NCI-H748 (cell line): ENCODE data around the gene RILP.

Experiments used
- DNase-seq: peaks from one replicate; lab custom pipeline; 2025; ENCODE audit not compliant: unreplicated experiment; lab: John Stamatoyannopoulos, UW

Gene RILP

DNA sequence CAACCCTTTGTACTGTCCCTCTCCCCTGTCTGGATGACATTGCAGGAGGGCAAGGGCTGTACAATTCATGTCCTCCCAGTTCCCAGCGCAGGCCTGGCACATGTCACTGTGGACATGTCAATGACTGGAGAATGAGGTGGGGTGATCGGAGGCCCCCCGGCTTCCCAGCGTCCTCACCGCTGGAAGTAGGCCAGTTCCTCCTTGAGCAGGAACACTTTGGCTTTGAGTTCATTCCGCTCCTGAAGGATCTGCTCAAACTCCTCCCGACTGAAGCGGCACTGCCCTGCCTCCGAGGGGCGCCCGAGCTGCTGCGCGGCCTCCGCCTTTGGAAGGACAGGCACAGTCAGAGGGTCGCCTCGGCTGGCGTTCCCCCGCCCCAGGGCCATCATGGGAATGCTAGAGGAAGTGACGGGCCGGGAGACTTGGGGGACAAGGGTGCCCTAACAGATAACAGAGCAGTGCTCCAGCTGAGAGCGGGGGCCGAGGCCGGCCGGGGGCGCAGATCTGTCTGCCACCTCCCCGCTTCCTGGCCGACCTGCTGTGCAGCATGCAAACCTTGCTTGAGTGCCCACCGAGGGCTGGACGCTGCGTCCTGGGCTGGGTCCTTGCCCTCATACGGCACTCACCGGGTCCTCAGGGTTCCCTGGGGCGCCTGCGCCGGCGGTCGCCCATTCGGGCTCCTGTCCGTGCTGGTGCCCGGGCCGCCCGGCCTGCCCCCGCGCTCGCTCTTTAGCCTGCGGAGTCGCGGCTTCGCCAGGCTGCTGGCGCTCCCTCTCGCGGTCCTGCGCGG is 1.3 kb downstream of the RILP start:
- no peak for DNase-seq

DNA sequence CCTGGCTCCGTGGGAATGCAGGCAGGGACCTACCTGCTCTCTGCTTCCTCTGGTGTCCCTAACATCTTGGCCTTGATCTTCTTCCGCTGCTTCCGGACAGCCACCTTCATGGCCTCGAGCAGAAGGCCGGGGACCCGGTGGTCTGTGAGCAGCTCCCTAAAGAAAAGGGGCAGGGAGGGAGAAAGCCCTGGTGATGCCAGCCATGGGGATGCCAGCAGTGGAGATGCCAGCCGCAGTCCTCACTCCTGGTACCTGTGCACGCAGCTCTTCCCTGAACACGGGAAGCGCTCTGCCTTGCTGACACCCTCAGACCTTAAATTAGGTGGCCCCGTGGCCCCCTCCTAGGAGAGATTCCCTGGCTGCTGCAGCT is 1.9 kb downstream of the RILP start:
- no peak for DNase-seq

DNA sequence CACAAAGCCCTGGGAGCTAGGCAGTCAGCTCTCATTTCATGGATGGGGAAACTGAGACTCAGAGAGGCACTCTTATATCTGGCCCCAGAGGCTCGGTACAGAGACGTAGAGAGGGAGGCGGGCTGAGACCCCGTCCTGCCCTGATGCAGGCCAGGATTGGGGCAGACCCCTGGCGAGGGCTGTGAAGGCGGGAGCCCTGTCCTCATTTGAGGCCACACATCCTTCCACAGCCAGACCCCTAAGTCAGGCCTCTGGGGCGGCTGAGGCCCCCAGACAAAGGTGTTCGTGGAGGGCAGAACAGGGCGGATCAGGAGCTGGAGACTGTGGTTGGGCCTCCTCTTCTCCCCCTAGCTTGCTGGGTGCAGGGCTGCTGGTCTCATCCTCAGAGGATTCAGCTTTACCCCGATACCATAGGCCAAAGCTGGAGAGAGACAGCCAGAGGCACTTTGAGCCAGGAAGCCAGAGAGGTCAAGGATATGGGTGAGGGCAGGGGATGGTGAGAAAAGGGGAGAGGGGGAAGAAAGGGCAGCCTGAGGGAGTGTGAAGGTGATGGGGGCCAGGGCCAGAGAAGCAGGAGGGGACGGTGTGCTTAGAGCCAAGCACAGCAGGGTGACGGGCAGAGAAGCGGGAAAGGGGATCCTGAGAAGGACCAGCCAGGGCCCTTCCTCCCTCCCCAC is 3.3 kb downstream of the RILP start:
- DNase-seq: no peak

DNA sequence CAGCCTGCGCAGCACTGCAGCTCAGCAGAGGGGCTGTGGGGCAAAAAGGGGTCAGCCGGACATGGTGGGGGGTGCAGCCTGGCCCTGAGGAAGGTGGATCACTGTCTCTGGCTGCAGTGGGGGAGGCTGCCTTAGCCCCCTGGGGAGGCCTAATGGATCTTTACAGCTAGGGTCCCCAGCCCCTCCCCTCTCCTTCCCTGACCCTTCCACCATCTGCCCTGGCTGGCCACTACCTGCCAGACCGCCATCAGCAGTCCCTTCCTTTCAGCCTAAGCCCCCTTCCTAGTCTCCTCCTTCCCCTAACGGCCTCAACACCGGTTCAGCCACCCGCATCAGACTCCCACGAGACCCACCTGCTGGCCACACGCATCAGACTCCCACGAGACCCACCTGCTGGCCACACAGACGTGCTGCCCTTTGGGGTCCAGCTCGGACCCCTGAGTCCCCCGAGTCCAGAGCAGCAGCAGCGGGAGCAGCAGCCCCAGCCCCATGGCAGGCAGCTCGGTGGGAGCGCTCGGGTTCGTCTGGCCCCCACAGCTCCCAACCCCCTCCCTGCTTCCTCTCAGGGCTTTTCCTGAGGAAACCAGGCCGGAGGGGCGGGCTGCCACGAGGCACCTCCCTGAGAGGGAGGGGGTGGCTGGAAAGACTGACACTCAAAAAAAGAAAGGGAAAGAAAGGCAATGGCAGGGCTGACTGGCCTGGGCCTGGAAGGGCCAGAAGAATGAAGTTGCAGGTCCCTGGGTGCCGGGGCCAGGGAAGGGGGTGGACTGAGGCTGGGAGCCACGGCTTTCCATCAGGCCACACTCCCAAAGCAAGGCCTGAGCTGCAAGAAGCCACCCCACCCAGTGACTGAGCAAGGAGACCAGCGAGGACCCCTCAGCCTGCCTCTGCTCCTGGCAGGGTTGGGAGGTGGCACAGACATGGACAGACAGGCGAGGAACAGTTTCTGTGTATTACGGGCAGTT is 4.2 kb downstream of the RILP start, which contains the start of gene SCARF1:
TSS of gene SCARF1 (minus strand) at position 526 of the 965 bp plus-strand sequence. CDS start at position 491, 35 bp downstream.
- DNase-seq: no peak

DNA sequence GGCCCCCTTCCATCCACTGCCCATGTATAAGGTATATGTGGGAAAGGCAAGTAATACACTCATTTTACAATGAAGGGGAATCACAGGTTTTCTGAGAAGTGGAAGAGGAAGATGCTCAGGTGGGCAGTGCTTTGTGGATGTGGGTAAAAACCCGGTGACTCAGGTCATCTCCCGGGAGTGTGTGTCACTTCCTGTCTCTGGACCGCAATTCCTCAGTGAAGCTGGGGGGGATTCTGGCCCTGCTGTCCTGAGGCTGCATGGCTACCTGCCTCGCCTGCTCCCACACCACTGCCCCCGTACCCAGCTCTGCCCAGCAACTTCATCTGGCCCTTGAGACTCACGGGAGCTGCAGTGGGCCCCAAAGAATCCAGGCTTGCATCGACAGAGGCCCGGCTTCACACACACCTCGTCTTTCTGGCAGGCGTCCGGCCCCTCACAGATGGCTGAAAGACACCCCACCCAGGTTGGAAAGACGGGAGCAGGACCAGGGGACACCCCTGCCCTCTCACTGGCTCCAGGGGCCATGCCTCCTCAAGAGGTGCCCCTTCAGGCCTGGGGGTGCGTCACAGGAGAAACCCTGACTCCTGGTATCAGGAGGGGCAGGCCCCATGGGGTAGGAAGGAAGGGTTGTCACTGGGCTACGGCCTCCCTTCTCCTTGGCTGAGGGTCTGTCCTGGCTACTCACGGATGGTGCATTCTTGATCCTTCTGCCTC is 5.0 kb downstream of the RILP start:
- DNase-seq: no peak

DNA sequence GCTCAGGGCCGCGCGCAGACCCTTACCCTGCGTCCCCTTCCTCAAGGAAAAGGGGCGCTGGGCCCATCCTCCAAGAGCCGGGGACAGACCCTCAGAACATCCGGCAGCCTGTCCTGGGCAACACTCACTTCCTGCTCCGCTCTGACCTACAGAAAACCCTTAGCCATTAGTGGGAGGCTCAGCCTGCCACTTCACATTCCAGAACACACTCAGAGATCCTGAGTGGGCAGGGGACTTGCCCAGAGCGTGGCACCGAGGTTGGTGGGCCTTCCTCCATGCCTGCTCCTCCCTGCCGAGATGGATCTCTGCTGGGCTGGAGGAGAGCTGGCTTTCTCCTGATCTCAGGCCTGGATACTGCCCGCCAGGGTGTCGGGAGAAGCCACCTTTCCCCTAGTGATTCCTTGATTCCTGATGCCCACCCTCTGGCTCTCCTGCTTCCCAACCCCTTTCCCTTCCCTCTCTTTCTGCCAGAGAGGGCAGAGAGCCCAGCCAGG is 5.6 kb downstream of the RILP start:
- no peak for DNase-seq

DNA sequence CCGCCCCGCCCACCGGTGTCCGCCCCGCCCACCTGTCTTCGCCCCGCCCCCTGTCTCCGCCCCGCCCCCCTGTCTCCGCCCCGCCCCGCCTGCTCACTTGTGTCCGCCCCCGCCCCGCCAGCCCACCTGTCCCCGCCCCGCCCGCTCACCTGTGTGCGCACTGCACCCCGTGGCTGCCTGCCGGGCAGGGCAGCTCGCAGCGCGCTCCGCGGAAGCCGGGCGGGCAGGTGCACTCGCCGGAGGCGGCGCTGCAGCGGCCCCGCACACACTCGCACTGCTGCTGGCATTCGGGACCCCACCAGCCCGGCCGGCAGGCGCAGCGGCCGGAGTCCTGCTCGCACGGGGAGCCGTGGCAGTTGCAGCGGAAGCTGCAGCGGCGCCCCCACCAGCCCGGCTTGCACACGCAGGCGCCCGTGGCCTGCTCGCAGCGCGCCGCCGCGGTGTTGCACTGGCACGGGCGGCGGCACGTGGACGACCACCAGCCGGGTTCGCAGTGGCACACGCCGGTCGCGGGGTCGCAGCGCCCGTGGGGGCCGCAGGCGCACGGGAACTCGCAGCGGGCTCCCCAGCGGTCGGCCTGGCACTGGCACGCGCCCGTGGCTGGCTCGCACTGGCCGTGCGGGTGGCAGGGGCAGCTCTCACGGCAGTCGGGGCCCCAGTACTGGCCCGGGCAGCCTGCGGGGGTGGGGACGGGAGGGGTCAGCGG is 6.2 kb downstream of the RILP start:
- DNase-seq: peak; percentile 94

DNA sequence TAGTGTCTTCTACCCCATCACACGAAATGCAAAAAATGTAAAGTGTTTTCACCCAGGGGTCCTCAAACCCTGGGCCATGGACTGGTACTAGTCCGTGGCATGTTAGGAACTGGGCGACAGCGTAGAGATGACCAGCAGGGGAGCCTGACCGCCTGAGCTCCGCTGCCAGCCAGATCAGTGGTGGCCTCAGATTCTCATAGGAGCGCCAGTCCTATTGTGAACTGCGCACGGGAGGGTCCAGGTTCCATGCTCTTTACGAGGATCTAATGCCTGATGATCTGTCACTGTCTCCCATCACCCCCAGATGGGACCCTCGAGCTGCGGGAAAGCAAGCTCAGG is 8.6 kb downstream of the RILP start:
- DNase-seq: no peak

DNA sequence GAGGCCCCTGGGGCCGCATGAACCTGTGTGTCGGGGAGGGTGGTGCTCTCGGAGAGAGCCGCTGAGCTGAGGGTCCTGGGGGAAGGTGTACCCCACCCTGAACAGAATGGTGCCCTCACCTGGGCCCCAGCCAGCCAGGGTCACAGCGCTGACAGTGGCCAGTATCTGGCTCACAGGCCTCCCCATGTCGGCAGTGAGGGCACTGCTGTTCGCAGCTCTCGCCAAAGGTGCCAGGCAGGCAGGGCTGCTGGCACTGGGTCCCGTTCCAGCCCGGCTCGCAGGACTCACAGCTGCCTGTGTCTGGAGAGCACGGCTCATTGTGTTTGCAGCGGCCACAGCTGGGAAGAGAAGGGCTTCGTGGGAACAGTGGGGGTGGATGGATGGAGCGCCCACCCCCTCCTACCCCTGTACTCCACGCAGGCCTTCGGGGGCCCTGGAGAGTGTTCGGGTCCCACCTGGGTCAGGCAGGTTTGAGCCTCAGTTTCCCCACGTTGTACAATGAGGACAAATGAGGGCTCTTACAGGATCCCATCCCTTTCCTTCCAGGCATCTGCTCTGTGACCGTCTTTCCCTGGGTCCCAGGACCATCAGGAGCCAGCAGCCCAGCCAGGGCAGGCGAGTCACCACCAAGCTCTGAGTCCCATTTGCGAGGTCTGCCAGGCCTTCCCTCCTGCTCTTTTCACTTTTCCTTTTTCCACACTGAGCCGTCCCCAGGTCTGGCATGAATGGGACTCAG is 9.2 kb downstream of the RILP start:
- DNase-seq: no peak

DNA sequence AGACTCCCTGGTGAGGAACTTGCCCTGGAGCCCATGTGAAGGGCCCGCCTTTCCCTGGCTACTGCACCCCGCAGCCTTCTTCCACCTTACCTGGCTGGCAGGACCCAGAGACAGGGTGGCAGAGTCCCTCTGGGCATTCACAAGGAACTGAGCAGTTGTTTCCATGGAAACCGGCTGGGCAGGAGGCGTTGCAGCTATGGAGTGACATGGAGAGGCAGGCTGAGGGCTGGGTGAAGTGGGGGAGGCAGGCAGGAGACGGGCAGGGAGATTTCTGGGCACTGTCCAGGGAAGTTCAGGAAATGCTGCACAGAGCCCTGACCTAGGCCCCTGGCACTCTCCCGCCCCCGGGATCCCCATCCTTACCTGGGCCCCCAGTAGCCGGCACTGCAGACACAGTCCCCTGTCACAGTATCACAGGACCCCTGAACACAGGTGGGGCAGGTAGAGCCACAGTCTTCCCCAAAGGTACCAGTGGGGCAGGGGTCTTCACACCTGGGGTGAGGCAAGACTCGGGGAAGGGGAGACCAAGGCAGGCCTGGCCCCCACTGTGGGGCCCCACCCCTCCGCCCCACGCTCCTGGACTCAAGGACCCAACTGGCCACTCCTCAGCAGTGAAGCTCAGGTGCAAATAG is 10.0 kb downstream of the RILP start:
- peak; percentile 61 for DNase-seq

DNA sequence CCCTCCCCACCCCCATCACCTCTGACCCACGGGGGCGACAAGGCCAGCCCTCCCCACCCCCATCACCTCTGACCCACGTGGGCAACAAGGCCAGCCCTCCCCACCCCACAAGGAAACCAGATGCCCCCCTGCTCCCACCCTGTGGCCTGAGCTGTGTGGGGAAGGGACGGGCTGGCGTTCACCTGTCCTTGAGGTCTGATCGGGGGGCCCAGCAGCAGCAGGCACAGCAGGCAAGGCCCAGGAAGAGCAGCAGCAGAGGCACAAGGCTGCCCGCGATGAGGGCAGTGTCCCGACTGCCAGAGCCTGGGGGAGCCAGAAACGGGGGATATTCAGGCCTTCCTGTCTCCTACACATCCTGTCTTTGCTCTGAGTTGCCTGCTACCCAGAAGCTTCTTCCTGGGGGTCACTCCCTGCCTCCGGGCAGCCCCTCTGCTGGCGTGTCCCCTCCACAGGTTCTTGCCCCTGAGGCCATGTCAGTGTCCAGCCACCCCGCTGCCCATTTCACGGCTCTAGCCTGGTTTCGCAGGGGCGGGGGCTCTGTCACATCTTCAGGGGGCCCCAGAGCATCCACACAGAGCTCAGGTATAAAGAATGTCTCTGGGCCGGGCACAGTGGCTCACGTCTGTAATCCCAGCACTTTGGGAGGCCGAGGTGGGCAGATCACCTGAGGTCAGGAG is 10.9 kb downstream of the RILP start:
- DNase-seq: no peak

DNA sequence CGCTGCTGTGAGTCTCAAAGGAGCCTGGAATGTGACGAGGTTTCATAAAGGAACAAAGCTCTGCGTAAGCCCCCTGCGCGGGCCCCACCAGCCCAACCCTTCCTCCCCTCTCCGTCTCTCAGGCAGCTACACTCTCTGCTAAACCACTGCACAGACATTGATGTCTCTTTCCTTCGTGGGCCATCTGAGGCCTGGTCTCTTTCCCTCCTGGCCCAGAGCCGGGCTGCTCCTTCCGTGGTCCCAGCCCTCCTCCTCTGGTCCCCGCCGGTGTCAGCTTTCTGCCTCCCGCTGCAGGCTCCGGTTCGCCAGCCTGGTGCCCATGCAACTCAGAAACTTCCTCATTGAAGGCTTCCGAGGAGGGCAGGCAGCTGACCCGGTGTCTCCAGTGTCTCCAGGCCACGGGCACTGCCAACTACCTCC is 11.5 kb downstream of the RILP start:
- no peak for DNase-seq

DNA sequence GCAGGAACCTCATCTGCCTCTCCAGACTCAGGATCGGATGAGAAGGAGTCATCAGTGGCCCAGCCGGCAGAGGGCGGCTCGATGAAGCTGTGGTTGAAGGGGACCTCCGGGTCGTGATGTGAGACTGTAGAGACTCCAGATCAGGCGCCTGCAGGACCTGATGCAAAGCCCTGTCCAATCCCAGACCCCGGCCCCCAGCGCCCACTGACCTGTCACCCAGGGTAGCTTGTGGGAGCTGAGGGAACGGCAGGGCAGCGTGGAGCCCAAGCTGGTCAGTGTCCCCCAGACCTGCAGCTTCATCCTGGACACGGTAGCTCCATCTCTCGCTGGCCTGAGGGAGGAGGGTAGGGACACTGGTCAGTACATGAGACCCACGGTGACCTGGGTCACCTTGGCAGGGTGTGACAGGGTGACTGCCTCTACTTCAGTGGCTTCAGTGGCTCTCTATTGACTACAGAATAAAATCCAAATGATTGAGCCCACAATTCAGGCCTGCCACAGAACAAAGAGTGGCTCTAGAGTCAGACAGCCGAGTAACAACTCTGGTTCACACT is 12.9 kb downstream of the RILP start:
- no peak for DNase-seq

DNA sequence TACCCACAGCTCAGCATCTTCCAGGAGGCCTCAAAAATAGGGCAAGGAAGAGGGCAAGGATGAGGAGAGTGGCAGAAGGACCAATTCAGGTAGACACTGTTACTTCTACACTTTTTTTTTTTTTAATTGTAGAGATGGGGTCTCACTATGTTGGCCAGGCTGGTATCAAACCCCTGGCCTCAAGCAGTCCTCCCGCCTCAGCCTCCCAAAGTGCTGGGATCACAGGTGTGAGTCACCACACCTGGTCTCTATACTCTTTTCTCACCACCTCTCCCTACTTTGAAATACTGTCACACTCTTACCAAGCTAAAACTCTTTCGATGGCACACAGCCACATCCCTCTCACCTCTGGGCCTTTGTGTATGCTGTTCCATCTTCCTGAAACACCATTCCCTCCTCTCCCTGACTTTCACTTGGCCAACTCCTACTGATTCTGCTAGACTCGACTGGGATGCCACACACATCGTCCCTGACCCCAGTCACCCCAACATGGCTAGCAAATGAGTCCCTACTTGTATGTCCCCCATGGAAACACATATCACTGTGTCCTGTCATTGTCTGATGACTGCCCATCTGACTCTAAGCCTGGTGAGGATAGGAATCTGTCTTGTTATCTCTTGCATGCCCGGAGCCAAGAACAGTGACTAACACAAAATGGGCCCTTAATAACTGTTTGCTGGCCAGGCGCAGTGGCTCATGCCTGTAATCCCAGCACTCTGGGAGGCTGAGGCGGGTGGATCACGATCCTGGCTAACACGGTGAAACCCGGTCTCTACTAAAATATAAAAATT is 13.8 kb downstream of the RILP start:
- DNase-seq: no peak

DNA sequence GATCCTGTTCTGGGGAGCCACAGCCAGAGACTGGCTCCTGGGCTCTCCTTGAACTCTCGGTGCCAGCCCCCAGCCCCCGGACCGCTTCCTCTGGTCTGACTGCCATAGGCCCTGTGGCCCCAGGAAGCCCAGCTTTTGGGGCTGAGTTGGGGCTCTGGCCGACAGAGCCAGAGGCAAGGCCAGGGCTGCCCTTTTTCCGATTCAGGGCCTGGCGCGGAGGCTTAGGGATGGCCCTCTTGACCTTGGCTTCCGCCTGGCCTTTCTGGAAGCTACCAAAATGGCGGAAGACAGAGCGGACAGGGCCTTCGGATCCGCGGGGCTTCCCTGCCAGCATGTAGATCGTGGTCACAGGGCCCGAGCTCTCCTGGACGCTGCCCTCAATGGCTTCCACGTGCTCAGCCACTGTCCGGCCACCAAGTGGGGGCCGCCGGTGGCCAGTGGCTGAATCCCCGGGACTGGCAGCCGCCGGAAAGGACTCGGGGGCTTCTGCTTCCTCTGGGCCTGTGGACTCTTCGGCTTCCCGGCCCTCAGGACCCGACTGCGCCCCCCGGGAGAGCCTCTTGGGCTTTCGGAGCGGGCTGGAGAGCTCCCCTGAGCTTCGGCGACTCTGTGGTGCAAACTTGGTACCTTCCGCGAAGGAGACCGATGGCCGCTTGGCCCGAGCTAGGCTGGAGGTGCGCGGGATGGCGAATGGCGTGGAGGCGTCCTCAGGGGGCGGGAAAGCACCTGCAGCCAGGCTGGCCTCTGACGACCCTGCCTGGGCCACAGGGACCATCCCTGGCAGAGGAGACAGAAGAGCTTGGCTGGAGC is 14.6 kb downstream of the RILP start:
- DNase-seq: no peak

DNA sequence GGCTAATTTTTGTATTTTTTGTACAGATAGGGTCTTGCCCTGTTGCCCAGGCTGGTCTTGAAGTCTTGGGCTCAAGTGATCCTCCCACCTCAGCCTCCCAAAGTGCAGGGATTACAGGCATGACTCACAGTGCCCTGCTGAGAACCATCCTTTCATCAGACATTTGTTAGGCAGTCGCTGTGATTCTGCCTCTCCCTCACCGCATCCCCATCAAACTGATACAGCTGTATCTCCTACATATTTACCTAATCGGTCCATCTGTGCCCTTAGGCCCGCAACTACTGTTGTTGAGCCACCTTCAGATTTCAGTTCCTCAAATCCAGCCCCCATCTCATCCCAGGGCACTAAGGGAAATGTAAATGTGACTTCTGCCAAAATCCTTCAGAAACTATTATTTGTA is 19.0 kb downstream of the RILP start:
- no peak for DNase-seq
